H1 (cell line): ENCODE measurements around the gene KCNC3. TPM values are rescaled to one million over a fixed set of nuclear protein-coding genes. Genes with fewer than 3 reads are reported as not detected.

Experiments
- CTCF ChIA-PET: fragments of 300-600 bp; sonication (Branson Sonifier 250); formaldehyde crosslinking; loops from one replicate; lab custom pipeline; 2021; ENCODE audit not compliant: partially characterized antibody; lab: Charles Lee
- POLR2A ChIA-PET: fragments of 300-600 bp; sonication (Branson Sonifier 250); formaldehyde crosslinking; loops from one replicate; lab custom pipeline; 2021; ENCODE audit warnings: inconsistent platforms; ENCODE audit not compliant: partially characterized antibody; lab: Charles Lee
- DNase-seq, 2 experiments: peaks; one replicate each; pipeline versions ENCODE4 v3.0.0 to v3.0.0-alpha.2; 2010 to 2022; ENCODE audit warnings: low spot score in 2 of 2, low read depth in 1 of 2, mixed read lengths in 1 of 2
- FAIRE-seq: peaks from 2 replicates; lab custom pipeline; 2011; peaks lifted over from hg19 to GRCh38; lab: Jason Lieb, UNC
- H2AFZ ChIP-seq: 2 replicates; pipeline ENCODE4 v1.8.1; 2012; ENCODE audit warnings: low read length, inconsistent platforms
- H2AK5ac ChIP-seq: 2 replicates; pipeline ENCODE4 v1.6.1; 2013; ENCODE audit warnings: low read depth, low read length
- H2BK120ac ChIP-seq: replicated peaks from 2 replicates; pipeline ENCODE3; 2013; ENCODE audit warnings: low read depth, low read length, inconsistent platforms
- H2BK12ac ChIP-seq: 2 replicates; pipeline ENCODE4 v1.6.1; 2013; ENCODE audit warnings: low read depth, low read length
- H2BK15ac ChIP-seq: 2 replicates; pipeline ENCODE4 v1.6.1; 2013; ENCODE audit warnings: low read length
- H2BK20ac ChIP-seq: 2 replicates; pipeline ENCODE4 v1.6.1; 2013; ENCODE audit warnings: low read length
- H2BK5ac ChIP-seq: 2 replicates; pipeline ENCODE4 v1.6.1; 2013; ENCODE audit warnings: low read depth, low read length
- H3K14ac ChIP-seq: 2 replicates; pipeline ENCODE4 v1.6.1; 2013; ENCODE audit warnings: inconsistent platforms; ENCODE audit not compliant: insufficient read length
- H3K18ac ChIP-seq: 2 replicates; pipeline ENCODE4 v1.6.1; 2013; ENCODE audit warnings: low read length; ENCODE audit errors: extremely low read depth
- H3K23ac ChIP-seq: 2 replicates; pipeline ENCODE4 v1.6.1; 2013; ENCODE audit warnings: inconsistent platforms; ENCODE audit not compliant: insufficient read length
- H3K23me2 ChIP-seq: 2 replicates; pipeline ENCODE4 v1.6.1; 2013; ENCODE audit warnings: low read depth, low read length
- H3K27ac ChIP-seq: 2 replicates; pipeline ENCODE4 v1.6.1; 2011; ENCODE audit warnings: low read depth, low read length, inconsistent platforms
- H3K27me3 ChIP-seq, 4 experiments: replicated peaks in 1 of 4; 1 replicate in 1 of 4; 2 replicates in 3 of 4; pipeline versions ENCODE4 v1.6.1 to v1.8.1; 2011 to 2013; ENCODE audit warnings: low read length in 3 of 4, mild to moderate bottlenecking in 3 of 4, inconsistent platforms in 2 of 4, mixed read lengths in 2 of 4, moderate library complexity in 1 of 4; ENCODE audit not compliant: control insufficient read depth in 3 of 4, insufficient read depth in 3 of 4; ENCODE audit errors: extremely low read depth in 1 of 4
- H3K36me3 ChIP-seq, 4 experiments: 2 replicates each; pipeline versions ENCODE4 v1.6.1 to v1.8.1; 2011 to 2013; ENCODE audit warnings: mild to moderate bottlenecking in 4 of 4, low read length in 3 of 4, moderate library complexity in 2 of 4, control low read depth in 1 of 4, inconsistent platforms in 1 of 4; ENCODE audit not compliant: insufficient read depth in 4 of 4, control insufficient read depth in 2 of 4
- H3K4ac ChIP-seq: replicated peaks from 2 replicates; pipeline ENCODE3; 2013; ENCODE audit warnings: low read length, low read depth, mixed read lengths, inconsistent platforms; ENCODE audit not compliant: insufficient read length
- H3K4me1 ChIP-seq, 4 experiments: replicated peaks in 1 of 4; 1 replicate in 1 of 4; 2 replicates in 3 of 4; pipeline versions ENCODE4 v1.6.1 to v1.8.1; 2011 to 2013; ENCODE audit warnings: low read length in 3 of 4, inconsistent platforms in 2 of 4, mixed read lengths in 1 of 4; ENCODE audit not compliant: insufficient read depth in 4 of 4, control insufficient read depth in 3 of 4
- H3K4me2 ChIP-seq, 2 experiments: 2 replicates each; pipeline versions ENCODE4 v1.6.1 to v1.8.1; 2011 to 2013; ENCODE audit warnings: low read depth in 2 of 2, low read length in 2 of 2, control low read depth in 1 of 2, inconsistent platforms in 1 of 2, mild to moderate bottlenecking in 1 of 2; ENCODE audit not compliant: insufficient read depth in 1 of 2
- H3K4me3 ChIP-seq, 4 experiments: fragments of 200-600, 300-600 bp in 1 of 4; sonication (generic), shearing (Covaris generic), sonication (Bioruptor Twin) in 1 of 4; 2 replicates each; pipeline versions ENCODE4 v1.5.1 to v1.8.1; 2011 to 2016; ENCODE audit warnings: low read length in 4 of 4, low read depth in 3 of 4, control low read depth in 2 of 4, inconsistent platforms in 2 of 4, mild to moderate bottlenecking in 2 of 4, mixed read lengths in 1 of 4, moderate library complexity in 1 of 4; ENCODE audit not compliant: insufficient read depth in 2 of 4; ENCODE audit errors: extremely low read depth in 1 of 4
- H3K56ac ChIP-seq: replicated peaks from 2 replicates; pipeline ENCODE3; 2013; ENCODE audit warnings: low read depth, mild to moderate bottlenecking, mixed read lengths, low read length, inconsistent platforms; ENCODE audit not compliant: insufficient read length
- H3K79me1 ChIP-seq: 2 replicates; pipeline ENCODE4 v1.6.1; 2013; ENCODE audit warnings: low read depth, low read length, control low read depth
- H3K79me2 ChIP-seq, 2 experiments: 2 replicates each; pipeline versions ENCODE4 v1.6.1 to v1.8.1; 2012 to 2013; ENCODE audit warnings: low read length in 2 of 2, mild to moderate bottlenecking in 2 of 2, inconsistent platforms in 1 of 2; ENCODE audit not compliant: insufficient read depth in 2 of 2, control insufficient read depth in 1 of 2
- H3K9ac ChIP-seq, 4 experiments: replicated peaks in 1 of 4; 1 replicate in 1 of 4; 2 replicates in 3 of 4; pipeline versions ENCODE4 v1.6.1 to v1.8.1; 2011 to 2013; ENCODE audit warnings: low read depth in 3 of 4, low read length in 3 of 4, control low read depth in 2 of 4, mild to moderate bottlenecking in 2 of 4, moderate library complexity in 2 of 4, inconsistent platforms in 1 of 4; ENCODE audit errors: extremely low read depth in 1 of 4
- H3K9me3 ChIP-seq, 2 experiments: 2 replicates each; pipeline versions ENCODE4 v1.6.1 to v1.8.1; 2012 to 2013; ENCODE audit warnings: mild to moderate bottlenecking in 2 of 2, moderate library complexity in 2 of 2, control low read depth in 1 of 2, inconsistent platforms in 1 of 2, low read depth in 1 of 2, low read length in 1 of 2, mixed read lengths in 1 of 2; ENCODE audit not compliant: insufficient read depth in 2 of 2
- H4K20me1 ChIP-seq, 2 experiments: replicated peaks in 1 of 2; 2 replicates each; pipeline versions ENCODE3 to v1.8.1; 2011 to 2013; ENCODE audit warnings: inconsistent platforms in 2 of 2, low read length in 2 of 2, mild to moderate bottlenecking in 1 of 2; ENCODE audit not compliant: insufficient read depth in 2 of 2, control insufficient read depth in 1 of 2
- H4K5ac ChIP-seq: 2 replicates; pipeline ENCODE4 v1.6.1; 2013; ENCODE audit warnings: low read length, low read depth, mixed read lengths, inconsistent platforms; ENCODE audit not compliant: insufficient read length
- H4K8ac ChIP-seq: 2 replicates; pipeline ENCODE4 v1.8.0; 2013; ENCODE audit warnings: mild to moderate bottlenecking, moderate library complexity, low read length, inconsistent platforms; ENCODE audit not compliant: insufficient read depth; ENCODE audit errors: extremely low read depth
- H4K91ac ChIP-seq: replicated peaks from 2 replicates; pipeline ENCODE3; 2013; ENCODE audit warnings: low read length, mixed read lengths, inconsistent platforms; ENCODE audit not compliant: insufficient read length
- ASH2L ChIP-seq: fragments of 200-600, 300-600 bp; sonication (generic); IDR thresholded peaks from one replicate; pipeline ENCODE4 v1.7.1; 2017; ENCODE audit warnings: low read length
- CEBPB ChIP-seq: IDR thresholded peaks from 2 replicates; pipeline ENCODE4 v1.6.1; 2012; ENCODE audit warnings: low read depth, low read length
- E2F6 ChIP-seq: IDR thresholded peaks from 2 replicates; pipeline ENCODE4 v1.6.1; 2012; ENCODE audit warnings: inconsistent platforms
- EZH2 ChIP-seq: fragments of 200-600 bp; sonication (generic); IDR thresholded peaks from 2 replicates; pipeline ENCODE4 v1.7.1; 2012; ENCODE audit warnings: low read depth, mild to moderate bottlenecking, moderate library complexity, low read length, inconsistent platforms; ENCODE audit not compliant: severe bottlenecking
- NANOG ChIP-seq: IDR thresholded peaks from 2 replicates; pipeline ENCODE4 v1.6.1; 2011; ENCODE audit warnings: low read length, low read depth, mild to moderate bottlenecking, inconsistent platforms; ENCODE audit not compliant: insufficient read depth, poor library complexity, severe bottlenecking
- RBBP5 ChIP-seq: IDR thresholded peaks from 2 replicates; pipeline ENCODE4 v1.7.1; 2012; ENCODE audit warnings: low read depth, mild to moderate bottlenecking, inconsistent platforms, low read length, moderate library complexity, borderline replicate concordance
- RXRA ChIP-seq: IDR thresholded peaks from 2 replicates; pipeline ENCODE4 v1.6.1; 2011; ENCODE audit warnings: low read depth, mild to moderate bottlenecking, low read length, moderate library complexity; ENCODE audit not compliant: insufficient read depth
- TAF7 ChIP-seq: optimal IDR thresholded peaks from 2 replicates; pipeline ENCODE3; 2011; ENCODE audit warnings: low read depth, mild to moderate bottlenecking, inconsistent platforms, low read length, moderate library complexity, borderline replicate concordance
- TCF12 ChIP-seq: IDR thresholded peaks from 2 replicates; pipeline ENCODE4 v1.6.1; 2011; ENCODE audit warnings: low read depth, mild to moderate bottlenecking, low read length
- TEAD4 ChIP-seq: IDR thresholded peaks from 2 replicates; pipeline ENCODE4 v1.6.1; 2012; ENCODE audit warnings: low read depth, low read length, inconsistent platforms, mixed read lengths
- WGBS, 2 experiments: shearing (Covaris generic) in 1 of 2; methylation state at CpG; one replicate each; pipeline versions ENCODE4 v1.1.6 to v1.1.7; 2013 to 2015; ENCODE audit warnings: low lambda C conversion rate in 2 of 2, mixed read lengths in 2 of 2, inconsistent platforms in 1 of 2, low coverage in 1 of 2, missing lambda C conversion rate in 1 of 2; ENCODE audit not compliant: insufficient replicate concordance in 2 of 2, insufficient coverage in 1 of 2, insufficient read length in 1 of 2; ENCODE audit errors: extremely low coverage in 1 of 2, missing lambda C conversion rate in 1 of 2; 5-methylcytosine and 5-hydroxymethylcytosine counted together
- polyA plus RNA-seq, 7 experiments: library from polyadenylated mRNA; depleted of rRNA in 3 of 7; stranded (reverse) in 5 of 7; unstranded in 2 of 7; fragments of >200 nt in 5 of 7; fragments of 200-250 nt in 2 of 7; gene quantifications; 1 replicate in 5 of 7; 2 replicates in 1 of 7; 4 replicates in 1 of 7; pipeline versions ENCODE4 v1.2.1 to v1.2.3, GENCODE V29; 2011 to 2013; ENCODE audit warnings: missing spikeins in 2 of 7, mixed read lengths in 2 of 7
- total RNA-seq: library from RNA; stranded (reverse); fragmentation: NEBNext Ultra II Directional; extraction: Animal tissue kit (Norgen Biotek cat#: 25700); gene quantifications from 2 replicates; pipeline ENCODE4 v1.2.1, GENCODE V29; 2021
- TF ChIP-seq, protein P1 (sequence below): IDR thresholded peaks from 2 replicates; pipeline ENCODE4 v1.6.1; 2012; ENCODE audit warnings: low read length, inconsistent platforms

KCNC3 gene
- total and polyA plus RNA-seq, 2 of the 8 experiments (the other 6 are each of a cell fraction or from before 2014, with no cell fraction given): 3.9 to 7.2 TPM

DNA sequence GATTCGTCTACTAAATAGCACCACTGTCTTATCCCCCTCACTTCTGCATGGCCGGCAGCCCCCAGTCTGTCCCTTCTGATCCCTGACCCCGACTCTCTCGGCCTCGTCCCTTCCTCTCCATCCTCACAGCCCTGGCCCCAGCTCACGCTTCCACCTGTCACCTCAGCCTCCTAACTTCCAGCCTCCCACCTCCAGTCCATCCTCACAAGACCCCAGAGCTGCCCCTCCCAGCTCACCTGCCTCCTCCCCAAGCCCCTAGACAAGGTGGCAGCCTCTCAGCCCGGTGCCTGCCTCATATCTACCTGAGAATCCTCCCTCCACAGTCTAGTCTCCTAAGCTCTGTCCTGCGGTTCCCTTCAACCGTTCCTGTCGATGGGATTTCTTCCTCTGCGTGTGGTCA is 10.0 kb downstream of the KCNC3 start:
- no peak overlapping the region for H3K18ac ChIP-seq
- no peaks in the 10 kb centered on the region for H3K9me3 ChIP-seq
- H3K23me2 ChIP-seq: peaks cover 8% of the 10 kb centered on the region
- FAIRE-seq (no peak), DNase-seq (no peak)
- no peak overlapping the region for H3K56ac ChIP-seq
- H2BK20ac ChIP-seq: no peak overlapping the region
- no peaks in the 10 kb centered on the region for H3K79me2 ChIP-seq
- no peak overlapping the region for H2BK120ac ChIP-seq
- H4K8ac ChIP-seq: no peak overlapping the region
- CTCF ChIA-PET: interaction anchor here (1.1 kb wide), 1 partner anchor 9 kb away, joined by 4 read pairs; no protein-coding TSS in a partner anchor
- H2AK5ac ChIP-seq: no peak overlapping the region
- H3K9ac ChIP-seq: no peak overlapping the region
- H2AFZ ChIP-seq: no peak overlapping the region
- POLR2A ChIA-PET: interaction anchor here (0.7 to 4.6 kb wide), 3 partner anchors 10 to 52 kb away, joined by 3 to 40 read pairs (median 3); partner anchors contain the start of gene KCNC3
- no peak overlapping the region for H3K4me3 ChIP-seq
- H3K36me3 ChIP-seq: peaks cover 3 to 13% (median 5%) of the 10 kb centered on the region in 4 experiments; a peak in 5 of 8 replicates
- H4K5ac ChIP-seq: no peak overlapping the region
- H3K27me3 ChIP-seq: no peaks in the 10 kb centered on the region
- 83% methylated on average over 11 of the region's 11 CpGs; no CpG with 5 or more reads in 1 of the 2 experiments for WGBS, 2 experiments
- H2BK15ac ChIP-seq: no peak overlapping the region; the same call in 1 of the 2 replicates
- peaks cover 7 to 11% of the 10 kb centered on the region in 2 experiments for H4K20me1 ChIP-seq
- peaks cover 1% of the 10 kb centered on the region; the same call in 1 of the 2 replicates for H3K79me1 ChIP-seq
- no peak overlapping the region for H3K23ac ChIP-seq
- no peak overlapping the region for H4K91ac ChIP-seq
- no peak overlapping the region for H3K4me2 ChIP-seq
- H2BK12ac ChIP-seq: no peak overlapping the region
- H2BK5ac ChIP-seq: no peak overlapping the region
- H3K4ac ChIP-seq: no peak overlapping the region
- H3K14ac ChIP-seq: no peak overlapping the region
- H3K4me1 ChIP-seq: peaks cover 0 to 5% (median 0%) of the 10 kb centered on the region in 4 experiments; a peak in 2 of 7 replicates
- H3K27ac ChIP-seq: no peak overlapping the region
- TF ChIP-seq EZH2: no peak
- TF ChIP-seq NANOG: no peak
- TF ChIP-seq, protein P1, sequence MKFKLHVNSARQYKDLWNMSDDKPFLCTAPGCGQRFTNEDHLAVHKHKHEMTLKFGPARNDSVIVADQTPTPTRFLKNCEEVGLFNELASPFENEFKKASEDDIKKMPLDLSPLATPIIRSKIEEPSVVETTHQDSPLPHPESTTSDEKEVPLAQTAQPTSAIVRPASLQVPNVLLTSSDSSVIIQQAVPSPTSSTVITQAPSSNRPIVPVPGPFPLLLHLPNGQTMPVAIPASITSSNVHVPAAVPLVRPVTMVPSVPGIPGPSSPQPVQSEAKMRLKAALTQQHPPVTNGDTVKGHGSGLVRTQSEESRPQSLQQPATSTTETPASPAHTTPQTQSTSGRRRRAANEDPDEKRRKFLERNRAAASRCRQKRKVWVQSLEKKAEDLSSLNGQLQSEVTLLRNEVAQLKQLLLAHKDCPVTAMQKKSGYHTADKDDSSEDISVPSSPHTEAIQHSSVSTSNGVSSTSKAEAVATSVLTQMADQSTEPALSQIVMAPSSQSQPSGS: no peak
- TF ChIP-seq TCF12: no peak
- TF ChIP-seq CEBPB: no peak
- TF ChIP-seq ASH2L: no peak
- no peak for TF ChIP-seq RBBP5
- no peak for TF ChIP-seq TAF7
- no peak for TF ChIP-seq E2F6
- no peak for TF ChIP-seq TEAD4
- TF ChIP-seq RXRA: no peak
